ENCODE data around the gene WDR48. TPM values are rescaled to one million over a fixed set of nuclear protein-coding genes. Genes with fewer than 3 reads are reported as not detected.

The WDR48 gene
- total and polyA plus RNA-seq, 9 of the 15 experiments (the other 6 are each of a cell fraction or from before 2014, with no cell fraction given), result 26.6 to 70.6 (median 48.0) TPM

DNA sequence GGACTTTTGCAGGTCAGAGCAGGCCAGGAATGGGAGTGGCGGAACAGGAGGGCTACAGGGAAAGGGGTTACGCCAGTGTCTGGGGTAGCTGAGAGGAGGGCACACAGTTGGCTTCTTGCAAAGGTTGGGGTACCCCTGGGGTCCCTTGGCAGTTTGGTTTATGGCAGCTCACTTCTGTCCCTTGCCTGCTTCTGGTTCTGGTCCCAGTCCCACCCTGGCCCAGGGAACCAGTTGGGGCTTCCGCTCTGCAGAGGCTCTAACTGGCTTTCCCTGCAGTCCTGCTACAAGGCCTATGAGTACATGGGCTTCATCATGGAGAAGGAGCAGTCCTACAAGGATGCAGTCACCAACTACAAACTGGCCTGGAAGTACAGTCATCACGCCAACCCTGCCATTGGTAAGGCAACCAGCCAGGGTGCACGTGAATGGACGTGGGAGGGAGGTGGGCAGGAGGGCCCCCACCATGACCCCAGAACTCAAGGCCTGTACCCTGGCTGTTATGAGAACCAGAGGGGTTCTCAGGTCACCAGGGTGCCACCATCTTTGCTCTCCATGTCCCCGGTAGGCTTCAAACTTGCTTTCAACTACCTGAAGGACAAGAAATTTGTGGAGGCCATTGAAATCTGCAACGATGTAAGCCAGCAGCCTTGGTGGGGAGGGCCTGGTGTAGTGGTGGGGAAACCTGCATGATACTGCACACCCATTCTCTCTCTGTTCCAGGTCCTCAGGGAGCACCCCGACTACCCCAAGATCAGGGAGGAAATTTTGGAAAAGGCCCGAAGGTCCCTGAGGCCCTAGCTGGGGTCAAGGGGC, 86.4 kb downstream of the WDR48 start:
- no peak for FAIRE-seq
- no peak for ATAC-seq
- TF ChIP-seq ZKSCAN8 (CRISPR knock-in tag; IDR thresholded peaks at IDR 0.05) (no peak), ZNF311 (CRISPR knock-in tag; IDR thresholded peaks at IDR 0.05) (no peak), ZSCAN32 (CRISPR knock-in tag; IDR thresholded peaks at IDR 0.05) (no peak), POLR3A (IDR thresholded peaks at IDR 0.05; ENCODE audit: borderline replicate concordance, extremely low read depth, insufficient read depth, insufficient read length) (no peak), CAMTA2 (CRISPR knock-in tag; conservative IDR thresholded peaks at IDR 0.05) (no peak), ZNF589 (CRISPR knock-in tag; IDR thresholded peaks at IDR 0.05; ENCODE audit: low read depth) (no peak), RB1 (IDR thresholded peaks at IDR 0.05; ENCODE audit: low read depth) (no peak), ZZZ3 (IDR thresholded peaks at IDR 0.05) (no peak), POU5F1 (IDR thresholded peaks at IDR 0.05; ENCODE audit: borderline replicate concordance, low read depth, low read length, partially characterized antibody) (no peak), ZNF695 (CRISPR knock-in tag; IDR thresholded peaks at IDR 0.05) (no peak), TOE1 (IDR thresholded peaks at IDR 0.05; ENCODE audit: borderline replicate concordance) (no peak), TOE1 (CRISPR knock-in tag; IDR thresholded peaks at IDR 0.05; ENCODE audit: borderline replicate concordance, low read depth) (no peak), ESRRB (CRISPR knock-in tag; IDR thresholded peaks at IDR 0.05; ENCODE audit: borderline replicate concordance) (no peak)
- TF ChIP-seq, protein P1, sequence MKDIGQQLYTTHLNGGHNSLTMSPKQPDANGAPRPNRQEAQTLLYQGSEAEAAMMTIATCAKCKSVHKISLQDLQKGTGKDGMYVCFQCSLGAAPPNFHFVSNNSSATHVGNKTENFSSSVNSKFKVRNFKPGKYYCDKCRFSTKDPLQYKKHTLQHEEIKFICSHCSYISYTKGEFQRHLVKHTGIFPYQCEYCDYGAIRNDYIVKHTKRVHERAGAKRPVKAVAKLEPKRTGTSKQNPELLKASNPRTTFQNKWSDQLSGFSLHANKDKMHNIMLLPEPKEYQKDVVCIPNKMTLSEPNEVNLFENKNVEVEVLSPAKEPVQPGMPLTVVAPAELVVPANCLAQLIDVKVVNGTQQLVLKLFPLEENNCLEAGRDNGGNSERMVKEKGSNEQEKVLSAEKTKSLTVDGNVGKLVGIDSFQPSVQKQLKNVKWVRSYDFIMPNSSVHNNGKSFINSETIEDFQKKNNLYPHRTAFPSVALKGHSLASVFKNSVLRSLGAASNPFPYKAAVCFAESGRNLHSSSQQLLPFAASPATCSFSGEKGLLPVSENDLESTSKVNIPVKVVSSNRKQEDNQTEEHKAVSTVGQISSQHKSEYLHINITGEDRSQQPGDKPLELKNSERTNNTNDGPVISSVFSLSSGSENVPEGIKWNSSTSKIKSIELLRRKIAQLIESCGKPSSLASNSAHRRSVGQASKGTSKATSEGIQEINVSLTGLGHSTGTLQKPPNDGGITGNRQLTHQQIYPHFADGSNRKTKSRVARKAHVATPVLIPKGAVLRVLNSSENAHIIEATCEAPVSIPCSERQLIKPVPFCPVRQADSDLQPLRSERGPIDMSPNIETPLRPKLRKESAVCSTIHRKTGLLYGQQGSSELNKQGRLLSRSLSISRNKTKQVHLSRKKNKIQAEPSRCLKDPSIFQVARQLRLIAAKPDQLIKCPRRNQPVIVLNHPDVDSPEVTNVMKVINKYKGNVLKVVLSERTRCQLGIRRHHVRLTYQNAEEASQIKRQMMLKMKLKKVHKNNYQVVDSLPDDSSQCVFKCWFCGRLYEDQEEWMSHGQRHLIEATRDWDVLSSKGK (CRISPR knock-in tag; IDR thresholded peaks at IDR 0.05), result no peak
- TF ChIP-seq, protein P2, sequence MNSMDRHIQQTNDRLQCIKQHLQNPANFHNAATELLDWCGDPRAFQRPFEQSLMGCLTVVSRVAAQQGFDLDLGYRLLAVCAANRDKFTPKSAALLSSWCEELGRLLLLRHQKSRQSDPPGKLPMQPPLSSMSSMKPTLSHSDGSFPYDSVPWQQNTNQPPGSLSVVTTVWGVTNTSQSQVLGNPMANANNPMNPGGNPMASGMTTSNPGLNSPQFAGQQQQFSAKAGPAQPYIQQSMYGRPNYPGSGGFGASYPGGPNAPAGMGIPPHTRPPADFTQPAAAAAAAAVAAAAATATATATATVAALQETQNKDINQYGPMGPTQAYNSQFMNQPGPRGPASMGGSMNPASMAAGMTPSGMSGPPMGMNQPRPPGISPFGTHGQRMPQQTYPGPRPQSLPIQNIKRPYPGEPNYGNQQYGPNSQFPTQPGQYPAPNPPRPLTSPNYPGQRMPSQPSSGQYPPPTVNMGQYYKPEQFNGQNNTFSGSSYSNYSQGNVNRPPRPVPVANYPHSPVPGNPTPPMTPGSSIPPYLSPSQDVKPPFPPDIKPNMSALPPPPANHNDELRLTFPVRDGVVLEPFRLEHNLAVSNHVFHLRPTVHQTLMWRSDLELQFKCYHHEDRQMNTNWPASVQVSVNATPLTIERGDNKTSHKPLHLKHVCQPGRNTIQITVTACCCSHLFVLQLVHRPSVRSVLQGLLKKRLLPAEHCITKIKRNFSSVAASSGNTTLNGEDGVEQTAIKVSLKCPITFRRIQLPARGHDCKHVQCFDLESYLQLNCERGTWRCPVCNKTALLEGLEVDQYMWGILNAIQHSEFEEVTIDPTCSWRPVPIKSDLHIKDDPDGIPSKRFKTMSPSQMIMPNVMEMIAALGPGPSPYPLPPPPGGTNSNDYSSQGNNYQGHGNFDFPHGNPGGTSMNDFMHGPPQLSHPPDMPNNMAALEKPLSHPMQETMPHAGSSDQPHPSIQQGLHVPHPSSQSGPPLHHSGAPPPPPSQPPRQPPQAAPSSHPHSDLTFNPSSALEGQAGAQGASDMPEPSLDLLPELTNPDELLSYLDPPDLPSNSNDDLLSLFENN (IDR thresholded peaks at IDR 0.05; ENCODE audit: low read depth in 2 of 2, low read length in 2 of 2), result no peak

More for the DNA sequence above, 86.4 kb downstream of the WDR48 start:
- H2AFZ ChIP-seq (ENCODE audit: low read depth, low read length), result no peak overlapping the region
- H3K9ac ChIP-seq (ENCODE audit: insufficient read depth in 1 of 2, low read depth in 2 of 2, low read length in 2 of 2), result no peak overlapping the region
- peaks cover 24% of the 10 kb centered on the region for H4K20me1 ChIP-seq (replicated peaks; ENCODE audit: control insufficient read depth, insufficient read depth, low read length)
- H3K4me1 ChIP-seq (replicated peaks in 1 of 2; ENCODE audit: control insufficient read depth in 2 of 2, insufficient read depth in 2 of 2, low read length in 2 of 2), result peaks cover 8 to 23% of the 10 kb centered on the region in 2 experiments; a peak in 4 of 5 replicates
- no peak overlapping the region for H3K27ac ChIP-seq (ENCODE audit: extremely low read depth, low read depth, low read length)
- no peak overlapping the region for H3K4me3 ChIP-seq
- H3K27me3 ChIP-seq (ENCODE audit: control insufficient read depth in 2 of 2, insufficient read depth in 2 of 2, low read length in 2 of 2), result peaks cover 0 to 9% of the 10 kb centered on the region in 2 experiments; a peak in 1 of 5 replicates
- H3K36me3 ChIP-seq (ENCODE audit: control insufficient read depth, insufficient read depth, low read length), result peaks cover 33% of the 10 kb centered on the region; the same call in 2 of the 3 replicates
- intact Hi-C loops (cut with micrococcal nuclease) (no loop called here), in situ Hi-C loops (cut with MboI) (no loop called here)
- WGBS (ENCODE audit: insufficient coverage, low coverage, missing lambda C conversion rate), result 65% methylated on average over 10 of the region's 10 CpGs
- no TSS peak for BruUV-seq (replicated peaks)
- CTCF ChIA-PET (ENCODE audit: low intra/inter-chr PET ratio), result no interaction called here
- H3K9me1 ChIP-seq (ENCODE audit: control insufficient read depth, insufficient read depth, low read length), result no peaks in the 10 kb centered on the region
- no peak overlapping the region for H3K4me2 ChIP-seq (ENCODE audit: insufficient read depth, low read length)
- POLR2A ChIA-PET, result interaction anchor here (0.7 to 1.7 kb wide), 4 partner anchors 9 to 89 kb away, joined by 3 to 5 read pairs (median 3); no protein-coding TSS in a partner anchor
- no peaks in the 10 kb centered on the region for H3K9me3 ChIP-seq (replicated peaks; ENCODE audit: control insufficient read depth, insufficient read depth, low read depth, low read length)
- DNase-seq (ENCODE audit: extremely low read depth in 1 of 4, low spot score in 3 of 4), result no peak
- H3K79me2 ChIP-seq (ENCODE audit: control insufficient read depth, insufficient read depth, low read length), result no peaks in the 10 kb centered on the region
